ENCODE results near the gene SENP2.
"Not testable (repeated sequence)": the region's sequence is repeated elsewhere in the genome, so short reads cannot be mapped to it uniquely, and the experiment has no call there.

Gene SENP2

DNA sequence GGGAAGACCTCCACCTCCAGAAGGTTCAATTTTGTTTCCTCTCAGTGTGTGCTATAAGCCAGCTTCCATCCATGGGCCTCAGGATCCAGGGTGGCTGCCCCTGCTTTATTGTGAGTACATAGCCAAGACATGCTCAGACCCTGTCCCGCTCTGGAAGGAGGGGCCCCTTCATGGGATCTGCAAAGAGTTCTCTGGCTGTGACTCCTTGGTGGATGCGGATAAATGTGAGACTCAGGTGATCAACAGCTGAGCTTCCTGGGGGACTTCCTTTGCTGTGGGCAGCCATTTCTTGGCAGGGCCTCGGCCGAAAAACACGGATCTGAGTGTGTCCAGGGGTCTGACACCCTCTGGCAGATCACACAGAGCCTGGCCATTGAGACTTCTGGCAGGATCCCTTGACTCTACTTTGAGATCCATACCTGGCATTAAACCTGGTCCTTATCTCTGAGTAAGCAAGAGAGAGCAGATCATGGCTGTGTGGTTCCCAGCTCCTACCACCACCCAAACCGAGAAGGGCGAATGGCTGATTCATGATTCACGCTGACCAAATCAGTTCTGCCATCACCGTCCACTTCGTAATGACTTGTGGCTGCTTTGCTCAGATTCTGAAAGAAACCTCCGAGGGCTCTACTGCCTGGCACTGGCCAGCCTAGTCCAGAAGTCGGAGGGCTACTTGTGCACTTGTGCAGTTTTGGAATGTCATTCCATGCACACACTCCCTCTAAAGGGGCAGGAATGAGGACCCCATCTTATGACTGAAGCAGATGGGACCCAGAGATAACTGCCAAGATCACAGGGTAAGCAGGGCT lies 68.1 kb downstream of the SENP2 start:
- H3K9ac ChIP-seq (ENCODE audit: low read length), result no peak overlapping the region
- H3K36me3 ChIP-seq (ENCODE audit: control insufficient read depth, insufficient read depth, low read length), result no peaks in the 10 kb centered on the region
- H3K27me3 ChIP-seq (ENCODE audit: control insufficient read depth, insufficient read depth, low read length), result no peaks in the 10 kb centered on the region
- H3K9me3 ChIP-seq (ENCODE audit: control insufficient read depth, low read length), result no peaks in the 10 kb centered on the region
- no peaks in the 10 kb centered on the region for H3K4me1 ChIP-seq (ENCODE audit: control insufficient read depth, insufficient read depth, low read length)
- H3K4me3 ChIP-seq (ENCODE audit: low read length), result no peak overlapping the region

DNA sequence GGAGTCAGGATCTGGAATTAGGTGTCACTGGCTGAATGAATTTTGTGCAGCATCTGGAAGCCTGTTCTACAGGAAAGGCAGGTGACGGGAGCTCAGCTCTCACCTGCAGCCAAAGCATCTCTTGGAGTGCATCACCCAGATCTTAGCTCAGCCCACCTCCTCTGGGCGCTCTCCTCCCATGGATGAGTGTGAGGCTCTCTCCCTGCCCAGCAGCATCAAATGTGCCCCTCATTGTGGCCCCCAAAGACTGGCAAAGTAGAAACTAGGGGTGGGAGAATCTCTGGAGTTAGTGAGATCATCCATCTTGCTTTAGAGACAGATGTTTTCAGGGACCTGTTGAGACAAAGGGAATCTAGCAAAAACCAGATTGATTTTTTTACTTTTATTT lies 68.7 kb downstream of the SENP2 start:
- no peaks in the 10 kb centered on the region for H3K36me3 ChIP-seq (ENCODE audit: control insufficient read depth, insufficient read depth, low read length)

DNA sequence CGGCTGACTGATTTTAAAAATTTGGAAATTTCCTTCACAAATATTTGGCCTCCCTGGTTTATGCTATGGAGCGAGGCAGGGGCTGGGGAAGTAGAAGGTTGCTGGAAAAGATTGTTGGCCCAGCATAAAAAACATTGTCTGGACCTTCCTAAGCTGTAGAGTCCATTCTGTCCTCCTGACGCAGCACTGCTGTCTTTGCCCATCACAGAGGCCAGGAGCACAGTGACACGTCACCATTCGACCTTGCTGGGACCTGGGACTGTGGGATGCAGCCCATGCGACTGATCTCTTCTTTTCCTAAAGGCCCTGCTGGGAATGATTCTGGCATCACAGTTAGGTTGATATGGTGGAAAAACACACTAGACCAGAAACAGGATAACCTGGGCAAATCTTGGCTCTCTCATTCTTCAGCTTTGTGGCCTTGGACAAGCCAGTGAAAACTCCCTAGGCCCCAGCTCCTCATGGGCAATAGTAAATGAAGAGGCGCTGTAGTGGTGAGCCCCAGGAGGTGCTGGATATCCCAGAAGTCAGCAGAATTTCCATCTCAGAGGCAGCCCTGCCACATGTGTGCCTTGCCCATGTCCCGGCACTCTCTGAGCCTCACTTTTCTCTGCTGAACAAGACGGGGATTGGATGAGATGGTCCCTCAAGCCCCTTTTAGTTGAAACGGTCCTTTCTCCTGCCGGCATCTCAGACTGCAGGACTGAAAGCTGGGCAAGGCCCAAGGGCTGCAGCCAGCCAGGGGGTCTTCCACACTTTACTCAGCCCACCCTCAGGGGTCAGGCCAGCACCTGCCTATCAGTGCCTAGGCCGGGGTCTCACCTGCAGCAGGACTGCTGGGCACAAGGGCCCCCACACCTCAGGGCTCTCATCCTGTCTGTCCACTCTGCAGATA lies 69.6 kb downstream of the SENP2 start:
- Histone ChIP-seq H3K36me3 (ENCODE audit: control insufficient read depth, insufficient read depth, low read length) (no peaks in the 10 kb centered on the region), H3K4me3 (ENCODE audit: low read length) (no peak overlapping the region), H3K27me3 (ENCODE audit: control insufficient read depth, insufficient read depth, low read length) (no peaks in the 10 kb centered on the region), H3K9ac (ENCODE audit: low read length) (no peak overlapping the region), H3K9me3 (ENCODE audit: control insufficient read depth, low read length) (no peaks in the 10 kb centered on the region), H3K4me1 (ENCODE audit: control insufficient read depth, insufficient read depth, low read length) (peaks cover 8% of the 10 kb centered on the region)

More for the DNA sequence above, 68.7 kb downstream of the SENP2 start:
- Histone ChIP-seq H3K27me3 (ENCODE audit: control insufficient read depth, insufficient read depth, low read length) (no peaks in the 10 kb centered on the region), H3K9me3 (ENCODE audit: control insufficient read depth, low read length) (no peaks in the 10 kb centered on the region), H3K4me1 (ENCODE audit: control insufficient read depth, insufficient read depth, low read length) (peaks cover 1% of the 10 kb centered on the region), H3K4me3 (ENCODE audit: low read length) (no peak overlapping the region), H3K9ac (ENCODE audit: low read length) (no peak overlapping the region)

DNA sequence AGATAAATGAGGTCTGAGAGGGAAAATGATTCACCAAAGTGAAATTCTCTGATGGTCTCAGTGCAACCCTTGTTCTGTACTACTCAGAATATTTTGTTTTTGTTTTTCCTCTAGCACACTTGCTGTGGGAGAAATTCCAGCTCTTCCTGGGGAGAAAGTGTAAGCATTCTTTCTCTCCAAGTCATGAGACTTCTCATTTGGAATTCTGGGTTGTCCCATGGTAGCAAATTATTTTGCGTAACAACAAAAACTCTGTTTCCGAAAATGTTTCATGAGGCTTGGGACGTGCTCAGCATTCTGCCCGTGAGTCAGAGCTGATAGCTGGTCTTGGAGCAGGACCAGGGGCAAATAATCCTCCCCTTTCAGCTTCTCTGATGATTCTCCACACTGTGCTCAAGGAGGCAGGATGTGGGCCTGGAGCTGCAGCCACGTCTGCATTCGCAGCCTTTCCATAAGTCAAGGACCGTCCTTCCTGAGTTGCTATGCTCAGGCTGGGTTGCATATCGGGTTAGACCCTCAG lies 70.3 kb downstream of the SENP2 start:
- Histone ChIP-seq H3K9ac (ENCODE audit: low read length) (no peak overlapping the region), H3K27me3 (ENCODE audit: control insufficient read depth, insufficient read depth, low read length) (no peaks in the 10 kb centered on the region), H3K9me3 (ENCODE audit: control insufficient read depth, low read length) (no peaks in the 10 kb centered on the region), H3K4me3 (ENCODE audit: low read length) (no peak overlapping the region), H3K36me3 (ENCODE audit: control insufficient read depth, insufficient read depth, low read length) (no peaks in the 10 kb centered on the region), H3K4me1 (ENCODE audit: control insufficient read depth, insufficient read depth, low read length) (peaks cover 8% of the 10 kb centered on the region)

DNA sequence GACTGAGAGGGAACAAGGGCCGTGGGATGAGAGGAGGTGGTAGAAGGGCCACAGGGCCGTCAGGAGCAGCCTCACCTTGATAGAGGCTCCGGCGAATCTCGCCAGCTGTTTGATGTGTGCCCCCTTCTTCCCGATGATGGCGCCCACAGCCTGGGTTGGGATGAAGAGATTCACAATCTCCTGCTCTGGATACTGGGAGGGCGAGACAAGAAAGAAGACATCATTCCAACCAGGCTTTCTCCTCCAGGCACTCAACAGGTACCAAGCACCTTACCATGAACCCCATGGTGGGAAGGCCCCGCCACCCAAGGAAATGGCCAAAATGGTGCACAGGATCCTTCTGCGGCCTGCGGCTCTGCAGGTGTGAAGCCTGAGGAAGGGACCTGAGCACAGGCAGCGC lies 71.1 kb downstream of the SENP2 start:
- no peaks in the 10 kb centered on the region for H3K9me3 ChIP-seq (ENCODE audit: control insufficient read depth, low read length)
- H3K9ac ChIP-seq (ENCODE audit: low read length), result no peak overlapping the region
- no peaks in the 10 kb centered on the region for H3K36me3 ChIP-seq (ENCODE audit: control insufficient read depth, insufficient read depth, low read length)
- peaks cover 8% of the 10 kb centered on the region for H3K4me1 ChIP-seq (ENCODE audit: control insufficient read depth, insufficient read depth, low read length)
- H3K27me3 ChIP-seq (ENCODE audit: control insufficient read depth, insufficient read depth, low read length), result no peaks in the 10 kb centered on the region
- no peak overlapping the region for H3K4me3 ChIP-seq (ENCODE audit: low read length)

DNA sequence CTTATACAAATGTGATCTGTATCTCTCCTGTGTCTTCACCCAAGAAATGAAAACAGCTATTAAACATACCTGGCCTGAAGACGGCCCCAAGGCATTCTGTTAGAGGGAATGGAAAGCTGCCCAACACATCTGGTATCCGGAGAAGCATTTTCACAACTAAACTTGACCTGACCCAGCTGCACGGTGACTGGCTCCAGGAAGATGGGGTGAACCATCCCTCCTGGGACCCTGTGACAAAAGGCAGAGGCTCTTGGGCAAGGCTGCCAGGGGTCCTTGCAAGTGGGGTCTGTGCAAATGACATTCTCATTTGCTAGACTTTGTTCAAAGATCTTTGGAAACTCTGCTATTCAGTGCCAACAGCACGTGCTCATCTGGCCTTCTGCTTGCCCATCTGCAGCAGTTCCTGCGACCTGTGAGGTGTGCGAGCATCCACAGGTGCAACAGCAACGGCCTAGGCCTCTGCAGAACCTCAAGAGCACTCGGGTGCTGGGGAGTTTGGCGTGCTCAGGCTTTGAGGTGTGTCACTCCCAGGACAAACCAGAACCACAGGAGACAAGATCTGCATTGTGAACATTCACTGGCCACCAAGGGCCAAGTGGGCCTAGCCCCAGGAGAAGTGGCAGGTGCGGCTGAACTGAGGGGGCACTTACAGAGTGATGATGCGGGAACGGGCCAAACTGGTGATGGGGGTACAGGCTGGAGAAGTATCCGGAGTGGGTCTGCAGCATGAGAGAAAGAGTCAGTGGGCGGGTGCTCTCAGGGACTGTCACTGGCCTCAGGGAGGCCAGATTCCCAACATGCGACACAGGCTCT lies 71.8 kb downstream of the SENP2 start:
- no peak overlapping the region for H3K9ac ChIP-seq (ENCODE audit: low read length)
- peaks cover 8% of the 10 kb centered on the region for H3K4me1 ChIP-seq (ENCODE audit: control insufficient read depth, insufficient read depth, low read length)
- H3K36me3 ChIP-seq (ENCODE audit: control insufficient read depth, insufficient read depth, low read length), result no peaks in the 10 kb centered on the region
- no peaks in the 10 kb centered on the region for H3K9me3 ChIP-seq (ENCODE audit: control insufficient read depth, low read length)
- H3K27me3 ChIP-seq (ENCODE audit: control insufficient read depth, insufficient read depth, low read length), result no peaks in the 10 kb centered on the region
- no peak overlapping the region for H3K4me3 ChIP-seq (ENCODE audit: low read length)

DNA sequence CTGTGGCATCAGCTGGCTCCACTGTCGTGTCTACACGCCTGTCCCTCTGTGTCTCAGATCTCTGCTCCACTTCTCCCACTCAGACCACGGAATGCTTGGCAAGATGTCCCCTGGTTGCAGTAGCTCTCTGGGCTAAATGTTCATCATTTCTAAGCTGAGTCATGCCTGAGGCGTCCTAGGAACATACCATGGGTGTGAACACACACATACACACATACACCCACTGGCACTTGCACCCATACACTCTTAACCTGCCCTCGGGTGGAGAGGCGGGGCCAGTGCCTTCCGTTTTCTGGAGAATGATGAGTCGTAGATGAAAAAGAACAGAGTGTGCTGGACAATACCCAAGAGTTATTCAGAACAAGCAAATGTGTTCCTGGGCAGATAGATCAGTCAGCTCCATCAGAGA lies 72.4 kb downstream of the SENP2 start:
- no peaks in the 10 kb centered on the region for H3K36me3 ChIP-seq (ENCODE audit: control insufficient read depth, insufficient read depth, low read length)
- no peaks in the 10 kb centered on the region for H3K9me3 ChIP-seq (ENCODE audit: control insufficient read depth, low read length)
- no peak overlapping the region for H3K4me3 ChIP-seq (ENCODE audit: low read length)
- no peaks in the 10 kb centered on the region for H3K27me3 ChIP-seq (ENCODE audit: control insufficient read depth, insufficient read depth, low read length)
- peaks cover 8% of the 10 kb centered on the region for H3K4me1 ChIP-seq (ENCODE audit: control insufficient read depth, insufficient read depth, low read length)
- H3K9ac ChIP-seq (ENCODE audit: low read length), result no peak overlapping the region

DNA sequence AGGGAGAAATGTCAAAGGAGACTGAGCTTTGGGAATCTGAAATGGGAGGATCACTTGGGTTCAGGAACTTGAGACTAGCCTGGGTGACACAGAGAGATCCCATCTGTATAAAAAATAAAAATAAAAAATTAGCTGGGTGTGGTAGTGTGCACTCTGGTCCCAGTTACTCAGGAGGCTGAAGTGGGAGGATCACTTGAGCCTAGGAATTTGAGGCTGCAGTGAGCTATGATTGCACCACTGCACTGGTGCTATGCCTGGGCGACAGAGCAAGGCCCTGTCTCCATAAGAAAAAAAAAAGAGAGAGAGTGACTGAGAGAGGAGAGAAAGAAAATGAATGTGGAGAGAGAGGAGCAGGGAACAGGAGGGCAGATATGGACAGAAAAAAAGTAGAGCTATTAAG lies 72.8 kb downstream of the SENP2 start:
- Histone ChIP-seq H3K4me1 (ENCODE audit: control insufficient read depth, insufficient read depth, low read length) (peaks cover 8% of the 10 kb centered on the region), H3K36me3 (ENCODE audit: control insufficient read depth, insufficient read depth, low read length) (no peaks in the 10 kb centered on the region)

DNA sequence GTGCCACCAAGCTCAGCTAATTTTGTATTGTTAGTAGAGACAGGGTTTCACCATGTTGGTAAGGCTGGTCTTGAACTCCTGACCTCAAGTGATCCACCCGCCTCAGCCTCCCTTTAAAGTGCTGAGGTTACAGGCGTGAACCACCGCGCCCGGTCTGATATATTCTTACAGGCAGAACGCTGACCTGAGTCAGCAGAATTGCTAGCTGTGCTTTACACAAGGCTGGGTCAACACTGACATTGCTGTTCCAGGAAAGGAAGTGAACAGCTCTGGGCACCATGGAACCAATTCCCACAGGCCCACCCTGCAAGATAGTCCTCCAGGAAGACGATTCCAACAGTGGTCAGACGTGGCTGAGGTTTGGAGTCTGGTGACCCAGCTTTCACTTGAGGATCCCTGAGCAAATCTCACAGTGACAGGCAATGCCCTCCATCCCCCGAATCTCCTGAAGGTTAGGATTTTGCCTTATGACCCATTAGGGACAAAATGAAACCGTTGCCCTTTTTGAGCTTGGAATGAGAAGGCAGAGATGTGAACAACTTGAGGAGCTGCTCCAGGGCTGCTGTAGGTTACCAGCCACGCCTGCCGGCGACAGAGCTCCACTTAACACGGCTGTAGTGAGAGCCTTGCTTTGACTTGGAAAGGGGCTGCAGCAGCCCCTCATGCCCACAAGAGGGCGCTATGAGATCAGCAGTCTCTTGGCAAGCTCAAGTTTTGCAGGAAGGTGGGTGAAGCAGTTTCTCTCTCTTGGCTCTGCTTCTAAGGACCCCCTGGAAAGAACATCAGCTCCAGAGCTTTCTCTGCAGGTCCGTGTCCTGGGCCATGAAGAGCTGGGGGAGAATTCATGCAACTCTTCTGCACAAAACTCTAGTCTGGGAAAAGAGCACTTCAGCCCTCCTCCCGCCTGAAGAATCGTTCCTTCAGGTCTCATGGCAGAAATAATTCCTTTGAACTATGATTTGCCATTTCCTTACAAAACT lies 74.1 kb downstream of the SENP2 start:
- H3K27me3 ChIP-seq (ENCODE audit: control insufficient read depth, insufficient read depth, low read length), result no peaks in the 10 kb centered on the region
- H3K4me1 ChIP-seq (ENCODE audit: control insufficient read depth, insufficient read depth, low read length), result peaks cover 8% of the 10 kb centered on the region
- H3K9me3 ChIP-seq (ENCODE audit: control insufficient read depth, low read length), result no peaks in the 10 kb centered on the region
- no peaks in the 10 kb centered on the region for H3K36me3 ChIP-seq (ENCODE audit: control insufficient read depth, insufficient read depth, low read length)
- H3K4me3 ChIP-seq (ENCODE audit: low read length), result no peak overlapping the region
- no peak overlapping the region for H3K9ac ChIP-seq (ENCODE audit: low read length)

More for the DNA sequence above, 72.8 kb downstream of the SENP2 start:
- H3K9me3 ChIP-seq (ENCODE audit: control insufficient read depth, low read length), result no peaks in the 10 kb centered on the region
- H3K27me3 ChIP-seq (ENCODE audit: control insufficient read depth, insufficient read depth, low read length), result no peaks in the 10 kb centered on the region
- no peak overlapping the region for H3K9ac ChIP-seq (ENCODE audit: low read length)
- H3K4me3 ChIP-seq (ENCODE audit: low read length), result no peak overlapping the region

DNA sequence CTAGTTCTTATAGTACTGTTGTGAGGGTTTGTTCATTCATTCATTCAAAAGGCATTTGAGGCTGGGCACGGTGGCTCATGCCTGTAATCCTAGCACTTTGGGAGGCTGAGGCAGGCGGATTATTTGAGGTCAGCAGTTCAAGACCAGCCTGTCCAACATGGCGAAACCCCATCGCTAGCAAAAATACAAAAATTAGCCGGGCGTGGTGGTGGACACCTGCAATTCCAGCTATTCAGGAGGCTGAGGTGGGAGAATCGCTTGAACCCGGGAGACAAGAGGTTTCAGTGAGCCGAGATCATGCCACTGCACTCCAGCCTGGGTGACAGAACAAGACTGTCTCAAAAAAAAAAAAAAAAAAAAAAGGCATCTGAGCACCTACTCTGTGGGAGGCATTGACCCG lies 75.2 kb downstream of the SENP2 start:
- not testable (repeated sequence) for H3K36me3 ChIP-seq (ENCODE audit: control insufficient read depth, insufficient read depth, low read length)

DNA sequence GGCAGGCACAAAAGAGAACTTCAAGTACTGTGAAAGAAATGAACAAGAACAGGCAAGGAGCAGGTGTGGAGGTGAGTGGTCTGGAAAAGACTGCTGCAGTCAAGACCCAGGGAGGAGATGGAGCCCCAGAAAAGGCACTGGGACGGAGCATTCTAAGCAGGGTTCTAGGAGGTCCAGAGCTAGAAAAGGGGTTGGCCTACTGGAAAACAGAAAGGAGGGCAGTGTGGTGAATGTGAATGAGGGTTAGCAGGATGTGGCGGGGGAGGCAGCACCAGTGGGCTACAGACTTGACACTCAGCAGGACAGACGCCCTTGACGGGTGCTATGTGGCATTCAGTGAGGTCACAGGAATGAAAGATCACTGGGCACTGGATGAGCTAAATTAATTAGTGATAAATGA lies 75.7 kb downstream of the SENP2 start:
- H3K4me1 ChIP-seq (ENCODE audit: control insufficient read depth, insufficient read depth, low read length), result peaks cover 8% of the 10 kb centered on the region
- H3K36me3 ChIP-seq (ENCODE audit: control insufficient read depth, insufficient read depth, low read length), result no peaks in the 10 kb centered on the region
- H3K9ac ChIP-seq (ENCODE audit: low read length), result no peak overlapping the region
- no peaks in the 10 kb centered on the region for H3K9me3 ChIP-seq (ENCODE audit: control insufficient read depth, low read length)
- H3K4me3 ChIP-seq (ENCODE audit: low read length), result no peak overlapping the region
- H3K27me3 ChIP-seq (ENCODE audit: control insufficient read depth, insufficient read depth, low read length), result no peaks in the 10 kb centered on the region

More for the DNA sequence above, 75.2 kb downstream of the SENP2 start:
- H3K27me3 ChIP-seq (ENCODE audit: control insufficient read depth, insufficient read depth, low read length); H3K9me3 ChIP-seq (ENCODE audit: control insufficient read depth, low read length); H3K9ac ChIP-seq (ENCODE audit: low read length); H3K4me3 ChIP-seq (ENCODE audit: low read length); H3K4me1 ChIP-seq (ENCODE audit: control insufficient read depth, insufficient read depth, low read length): not testable (repeated sequence)
